Uterus (tissue), 4 donors: ENCODE results near the gene SYT2. TPM values are rescaled to one million over a fixed set of nuclear protein-coding genes. Genes with fewer than 3 reads are reported as not detected.
"Not testable (repeated sequence)": the region's sequence is repeated elsewhere in the genome, so short reads cannot be mapped to it uniquely, and the experiment has no call there.

Source experiments
- DNase-seq, 2 donors: peaks; one replicate each; pipeline ENCODE4 v3.0.0-alpha.2; 2019 to 2020
- H3K27ac ChIP-seq, 2 donors: fragments of 200-600 bp; sonication (generic); 1 replicate in 1 of 2; 2 replicates in 1 of 2; pipeline ENCODE4 v1.5.1; 2016 to 2018
- H3K27me3 ChIP-seq, 2 donors: fragments of 200-600 bp; sonication (generic); one replicate each; pipeline ENCODE4 v1.5.1; 2018 to 2019; ENCODE audit warnings: control low read depth in 1 of 2
- H3K36me3 ChIP-seq, 2 donors: fragments of 200-600 bp; sonication (generic); one replicate each; pipeline ENCODE4 v1.5.1; 2019; ENCODE audit warnings: control low read depth in 1 of 2
- H3K4me1 ChIP-seq, 2 donors: fragments of 200-600 bp; sonication (generic); one replicate each; pipeline ENCODE4 v1.5.1; 2018 to 2019; ENCODE audit warnings: control low read depth in 1 of 2
- H3K4me3 ChIP-seq, 2 donors: fragments of 200-600 bp; sonication (generic); 1 replicate in 1 of 2; 2 replicates in 1 of 2; pipeline ENCODE4 v1.5.1; 2018 to 2019; ENCODE audit warnings: mild to moderate bottlenecking in 1 of 2
- H3K9me3 ChIP-seq, 2 donors: fragments of 200-600 bp; sonication (generic); one replicate each; pipeline ENCODE4 v1.5.1; 2019; ENCODE audit warnings: control low read depth in 1 of 2
- POLR2A ChIP-seq, 2 donors: fragments of 450-650 bp; IDR thresholded peaks; one replicate each; pipeline ENCODE4 v1.6.1; 2016; ENCODE audit warnings: antibody characterized with exemption in 2 of 2, mild to moderate bottlenecking in 1 of 2, moderate library complexity in 1 of 2
- intact Hi-C: fragments of 100-400 bp; cut with DNase I; formaldehyde crosslinking; loops from one replicate; pipeline ENCODE4 v1.15.1; 2023; ENCODE audit warnings: low total_unique reads
- total RNA-seq, 4 donors: library from RNA; depleted of rRNA in 3 of 4; stranded (reverse); fragments of >200 nt in 3 of 4; gene quantifications; one replicate each; pipeline versions ENCODE4 v1.1.0 to v1.2.4, GENCODE V29; 2014 to 2023
- donor health status: DM: yes; HTN: yes; CAD: no.

SYT2 gene
- total RNA-seq, 4 donors from 2014 or later = 1.1 TPM; not detected in 3

- H3K9me3 ChIP-seq, intact Hi-C loops, H3K36me3 ChIP-seq, H3K27me3 ChIP-seq, H3K4me1 ChIP-seq: not testable (repeated sequence)
- peak in 1 of 2 donors; percentile 62 for DNase-seq
- peak; percentile 24 to 28 for TF ChIP-seq POLR2A (IDR thresholded peaks at IDR 0.05)
- Histone ChIP-seq H3K4me3 (peak overlapping the region; percentile 49 to 73), H3K27ac (peak overlapping the region; percentile 96 to 99)
These were observed 167.8 kb downstream of the SYT2 start for GRCh38 chr1:202542415-202542814.

- TF ChIP-seq POLR2A (IDR thresholded peaks at IDR 0.05) = peak; percentile 24 to 29
- DNase-seq, intact Hi-C loops, H3K36me3 ChIP-seq, H3K4me1 ChIP-seq, H3K9me3 ChIP-seq, H3K27me3 ChIP-seq: not testable (repeated sequence)
- Histone ChIP-seq H3K27ac (peak overlapping the region; percentile 96 to 99), H3K4me3 (peak overlapping the region; percentile 49 to 73)
These were observed 169.4 kb downstream of the SYT2 start for GRCh38 chr1:202540858-202541257.

Other genes starting within 250 kb of the SYT2 start
- 100 to 1,000 TPM in 1 of 4 donors, 10 to 100 TPM in 3; 21.8 to 180 (median 47.1) TPM for gene KDM5B, start 98.0 kb upstream of the SYT2 start, total RNA-seq
- not detected for gene PCAT6, start 100.5 kb upstream of the SYT2 start, total RNA-seq
- gene RABIF, start 178.7 kb upstream of the SYT2 start, total RNA-seq = 1 to 10 TPM; 3.8 to 7.6 (median 6.0) TPM
- gene KLHL12, start 216.8 kb upstream of the SYT2 start, total RNA-seq = 10 to 100 TPM in 3 of 4 donors, 1 to 10 TPM in 1; 6.4 to 34.1 (median 20.4) TPM
- 10 to 100 TPM; 38.7 to 53.8 (median 47.9) TPM for gene ADIPOR1, start 247.9 kb upstream of the SYT2 start, total RNA-seq